DOHH2 (cell line): ENCODE data around the gene PRSS22.

Experiments used
- H3F3A ChIP-seq: fragments of 200-600 bp; sonication (generic), shearing (Covaris generic); 2 replicates; pipeline ENCODE4 v1.6.0; 2016; ENCODE audit warnings: antibody characterized with exemption, mild to moderate bottlenecking; ENCODE audit not compliant: control insufficient read depth, insufficient read depth
- H3K27ac ChIP-seq: fragments of 200-600 bp; sonication (generic); 2 replicates; pipeline ENCODE4 v1.5.1; 2014; ENCODE audit warnings: low read depth, mild to moderate bottlenecking, low read length, moderate library complexity
- H3K27me3 ChIP-seq: fragments of 200-600 bp; sonication (generic); 2 replicates; pipeline ENCODE4 v1.6.1; 2014; ENCODE audit warnings: mild to moderate bottlenecking, low read length, mixed read lengths; ENCODE audit not compliant: control insufficient read depth
- H3K36me3 ChIP-seq: fragments of 200-600 bp; sonication (generic); 2 replicates; pipeline ENCODE4 v1.6.1; 2014; ENCODE audit warnings: mild to moderate bottlenecking, low read length, moderate library complexity, mixed read lengths; ENCODE audit not compliant: control insufficient read depth
- H3K4me1 ChIP-seq: fragments of 200-600 bp; sonication (generic); 2 replicates; pipeline ENCODE4 v1.6.1; 2014; ENCODE audit warnings: mild to moderate bottlenecking, low read length, mixed read lengths; ENCODE audit not compliant: control insufficient read depth
- H3K4me2 ChIP-seq: fragments of 200-600 bp; sonication (generic); 2 replicates; pipeline ENCODE4 v1.6.0; 2014; ENCODE audit warnings: mild to moderate bottlenecking, low read length, moderate library complexity
- H3K4me3 ChIP-seq: fragments of 200-600 bp; sonication (generic); 2 replicates; pipeline ENCODE4 v1.5.1; 2014; ENCODE audit warnings: mild to moderate bottlenecking, low read length, mixed read lengths
- H3K79me2 ChIP-seq: fragments of 200-600 bp; sonication (generic); 2 replicates; pipeline ENCODE4 v1.6.1; 2014; ENCODE audit warnings: mild to moderate bottlenecking, low read length, mixed read lengths; ENCODE audit not compliant: control insufficient read depth
- H3K9me2 ChIP-seq: fragments of 200-600 bp; sonication (generic); replicated peaks from 2 replicates; pipeline ENCODE4 v1.6.1; 2014; ENCODE audit warnings: mild to moderate bottlenecking, low read length, mixed read lengths; ENCODE audit not compliant: control insufficient read depth
- H3K9me3 ChIP-seq: fragments of 200-600 bp; sonication (generic); 2 replicates; pipeline ENCODE4 v1.6.1; 2014; ENCODE audit warnings: antibody characterized with exemption, low read length, mixed read lengths; ENCODE audit not compliant: control insufficient read depth, insufficient read depth
- H4K20me1 ChIP-seq: fragments of 200-600 bp; sonication (generic); 2 replicates; pipeline ENCODE4 v1.6.0; 2014; ENCODE audit warnings: low read depth, mild to moderate bottlenecking, antibody characterized with exemption, low read length, moderate library complexity; ENCODE audit not compliant: control insufficient read depth, insufficient read depth
- CTCF ChIP-seq: fragments of 200-600 bp; sonication (generic); IDR thresholded peaks from one replicate; pipeline ENCODE4 v1.5.1; 2014; ENCODE audit warnings: antibody characterized with exemption, mild to moderate bottlenecking, low read depth, low read length; ENCODE audit not compliant: poor library complexity, severe bottlenecking
- EZH2phosphoT487 ChIP-seq: fragments of 200-600 bp; sonication (generic); IDR thresholded peaks from 2 replicates; pipeline ENCODE4 v1.6.1; 2017; ENCODE audit warnings: borderline replicate concordance, mild to moderate bottlenecking, antibody characterized with exemption, low read length, moderate library complexity, mixed read lengths

Gene PRSS22

GRCh38 chr16:2811703-2812471 is 46.1 kb downstream of the PRSS22 start:
- Histone ChIP-seq H3F3A (no peaks in the 10 kb centered on the region), H3K4me3 (no peak overlapping the region), H3K9me2 (no peaks in the 10 kb centered on the region), H3K27ac (no peak overlapping the region), H3K79me2 (no peaks in the 10 kb centered on the region), H4K20me1 (no peaks in the 10 kb centered on the region), H3K9me3 (no peaks in the 10 kb centered on the region), H3K36me3 (no peaks in the 10 kb centered on the region), H3K4me2 (no peak overlapping the region), H3K27me3 (peaks cover 19% of the 10 kb centered on the region), H3K4me1 (no peaks in the 10 kb centered on the region)
- no peak for TF ChIP-seq CTCF
- no peak for TF ChIP-seq EZH2phosphoT487

DNA sequence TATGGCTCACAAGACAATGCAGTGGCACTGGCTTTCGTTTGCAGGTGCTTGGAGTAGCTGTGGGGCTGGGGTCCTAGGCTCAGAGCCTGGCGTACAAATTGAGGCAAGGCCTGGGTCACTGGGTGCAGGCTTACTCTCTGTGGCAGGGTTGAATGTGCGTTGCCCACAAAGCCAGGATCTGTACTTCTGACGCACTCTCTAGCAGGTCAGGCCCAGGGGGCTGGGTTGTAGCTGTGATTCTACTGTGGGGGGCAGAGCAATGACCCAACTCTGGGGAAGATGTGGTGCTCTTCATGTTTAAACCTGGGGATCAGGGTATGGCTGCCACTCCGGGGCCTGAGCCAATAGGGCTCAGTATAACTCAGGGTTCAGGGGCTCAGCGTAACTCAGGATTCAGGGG is 47.3 kb downstream of the PRSS22 start:
- Histone ChIP-seq H3K4me3 (no peak overlapping the region), H4K20me1 (no peaks in the 10 kb centered on the region), H3K27me3 (peaks cover 22% of the 10 kb centered on the region), H3K9me2 (no peaks in the 10 kb centered on the region), H3K9me3 (no peaks in the 10 kb centered on the region), H3K4me1 (no peaks in the 10 kb centered on the region), H3K27ac (no peak overlapping the region), H3K36me3 (no peaks in the 10 kb centered on the region), H3K79me2 (no peaks in the 10 kb centered on the region), H3F3A (no peaks in the 10 kb centered on the region), H3K4me2 (no peak overlapping the region)
- TF ChIP-seq CTCF, result no peak
- TF ChIP-seq EZH2phosphoT487, result no peak

DNA sequence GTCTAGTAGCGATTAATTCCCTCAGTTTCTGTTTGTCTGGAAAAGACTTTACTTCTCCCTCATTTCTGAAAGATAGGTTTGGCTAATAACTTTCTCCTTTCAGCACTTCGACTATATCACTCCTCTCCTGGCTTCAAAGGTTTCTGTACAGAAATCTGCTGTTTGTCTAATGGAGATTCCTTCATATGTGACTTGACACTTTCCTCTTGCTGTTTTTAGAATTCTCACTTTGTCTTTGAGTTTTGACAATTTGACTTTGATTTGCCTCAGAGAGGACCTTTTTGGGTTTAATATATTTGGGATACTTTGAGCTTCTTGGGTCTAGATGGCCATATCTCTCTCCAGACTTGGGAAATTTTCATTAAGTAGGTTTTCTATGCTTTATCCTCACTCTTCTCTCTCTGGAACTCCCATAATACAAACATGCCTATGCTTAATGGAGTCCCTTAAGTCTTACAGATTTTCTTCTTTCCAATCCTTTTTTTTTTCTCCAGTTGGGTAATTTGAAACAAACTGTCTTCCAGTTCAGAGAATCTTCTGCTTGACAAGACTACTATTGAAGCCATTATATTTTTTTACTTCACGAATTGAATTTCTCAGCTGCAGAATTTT is 48.7 kb downstream of the PRSS22 start:
- Histone ChIP-seq H3K27me3 (peaks cover 22% of the 10 kb centered on the region), H3F3A (no peaks in the 10 kb centered on the region)

More for the DNA sequence above, 48.7 kb downstream of the PRSS22 start:
- H3K4me1 ChIP-seq, result no peaks in the 10 kb centered on the region
- no peaks in the 10 kb centered on the region for H3K9me3 ChIP-seq
- TF ChIP-seq EZH2phosphoT487 (no peak), CTCF (no peak)
- no peaks in the 10 kb centered on the region for H3K9me2 ChIP-seq
- no peak overlapping the region for H3K4me3 ChIP-seq
- H4K20me1 ChIP-seq, result no peaks in the 10 kb centered on the region
- H3K4me2 ChIP-seq, result no peak overlapping the region
- no peaks in the 10 kb centered on the region for H3K79me2 ChIP-seq
- H3K27ac ChIP-seq, result no peak overlapping the region
- no peaks in the 10 kb centered on the region for H3K36me3 ChIP-seq
